BLaER1 treated with 17β-estradiol and CSF1 and Interleukin-3, amounts not matched to agents 10 nM and 100 nM (cell line): ENCODE data around the gene COX8C.
"Not testable (repeated sequence)": the region's sequence is repeated elsewhere in the genome, so short reads cannot be mapped to it uniquely, and the experiment has no call there.

Source experiments
- H3K27ac ChIP-seq, 11 experiments: shearing (Covaris generic); formaldehyde crosslinking; 2 replicates each; pipeline ENCODE4 v1.8.1; 2022
- H3K27me3 ChIP-seq, 11 experiments: shearing (Covaris generic); formaldehyde crosslinking; 2 replicates each; pipeline ENCODE4 v1.8.1; 2022
- H3K36me3 ChIP-seq, 11 experiments: shearing (Covaris generic); formaldehyde crosslinking; 2 replicates each; pipeline ENCODE4 v1.8.1; 2022
- H3K4me1 ChIP-seq, 10 experiments: shearing (Covaris generic); formaldehyde crosslinking; 2 replicates each; pipeline ENCODE4 v1.8.1; 2022
- H3K4me2 ChIP-seq, 11 experiments: shearing (Covaris generic); formaldehyde crosslinking; 2 replicates each; pipeline ENCODE4 v1.8.1; 2022
- H3K4me3 ChIP-seq, 10 experiments: shearing (Covaris generic); formaldehyde crosslinking; 2 replicates each; pipeline ENCODE4 v1.8.1; 2022
- H3K9ac ChIP-seq, 11 experiments: shearing (Covaris generic); formaldehyde crosslinking; 2 replicates each; pipeline ENCODE4 v1.8.1; 2022
- H3K9me3 ChIP-seq, 11 experiments: shearing (Covaris generic); formaldehyde crosslinking; replicated peaks in 1 of 11; 2 replicates each; pipeline ENCODE4 v1.8.1; 2022
- H4K20me1 ChIP-seq, 11 experiments: shearing (Covaris generic); formaldehyde crosslinking; 2 replicates each; pipeline ENCODE4 v1.8.1; 2022
- Cebpa-rat ChIP-seq, 11 experiments: shearing (Covaris generic); IDR thresholded peaks; 2 replicates each; pipeline ENCODE4 v1.8.1; 2022

Gene COX8C

GRCh38 chr14:93348292-93348691 lies 1.3 kb downstream of the COX8C start:
- peak overlapping the region in 5 of 11 experiments; percentile 58 to 76 (median 72); a peak in 8 of 22 replicates for H3K27ac ChIP-seq
- peak overlapping the region in 6 of 11 experiments; percentile 11 to 42 (median 32); a peak in 7 of 22 replicates for H3K4me2 ChIP-seq
- H3K36me3 ChIP-seq: peaks cover 0 to 7% (median 0%) of the 10 kb centered on the region in 11 experiments; a peak in 2 of 22 replicates
- no peak for TF ChIP-seq Cebpa-rat (IDR thresholded peaks at IDR 0.05)
- peaks cover 6 to 22% (median 13%) of the 10 kb centered on the region in 10 experiments; a peak in 17 of 20 replicates for H3K4me1 ChIP-seq
- H3K4me3 ChIP-seq: no peak overlapping the region
- H3K9ac ChIP-seq: no peak overlapping the region
- H3K9me3 ChIP-seq: peaks cover 26 to 56% (median 35%) of the 10 kb centered on the region in 11 experiments
- no peaks in the 10 kb centered on the region for H3K27me3 ChIP-seq
- no peaks in the 10 kb centered on the region for H4K20me1 ChIP-seq

- H3K4me1 ChIP-seq, H3K27me3 ChIP-seq, H3K27ac ChIP-seq, H3K4me3 ChIP-seq, H4K20me1 ChIP-seq, H3K36me3 ChIP-seq, H3K4me2 ChIP-seq, H3K9ac ChIP-seq: not testable (repeated sequence)
- H3K9me3 ChIP-seq: peaks cover 7 to 25% (median 18%) of the 10 kb centered on the region in 11 experiments; a peak in 21 of 22 replicates
Measured at GRCh38 chr14:93354873-93355272, 7.9 kb downstream of the COX8C start.

- peak overlapping the region in 9 of 11 experiments; percentile 20 to 72 (median 53); a peak in 14 of 22 replicates for H3K9ac ChIP-seq
- H3K4me1 ChIP-seq: peaks cover 19 to 29% (median 21%) of the 10 kb centered on the region in 10 experiments
- peak overlapping the region; percentile 61 to 85 (median 74) for H3K4me2 ChIP-seq
- H3K9me3 ChIP-seq: peaks cover 0 to 18% (median 5%) of the 10 kb centered on the region in 11 experiments; a peak in 15 of 22 replicates
- 0 out of 20 replicates have a peak overlapping the region, but pooled peaks of 1 of the 10 experiments have one; percentile 33 for H3K4me3 ChIP-seq
- TF ChIP-seq Cebpa-rat (IDR thresholded peaks at IDR 0.05): no peak
- H3K27me3 ChIP-seq: no peaks in the 10 kb centered on the region
- no peaks in the 10 kb centered on the region for H3K36me3 ChIP-seq
- H4K20me1 ChIP-seq: no peaks in the 10 kb centered on the region
- H3K27ac ChIP-seq: peak overlapping the region; percentile 3 to 85 (median 65); a peak in 18 of 22 replicates
Measured at GRCh38 chr14:93368996-93369712, 22.2 kb downstream of the COX8C start.

- H3K4me3 ChIP-seq: 0 out of 20 replicates have a peak overlapping the region, but pooled peaks of 1 of the 10 experiments have one; percentile 33
- peaks cover 0 to 22% (median 11%) of the 10 kb centered on the region in 11 experiments; a peak in 16 of 22 replicates for H3K9me3 ChIP-seq
- no peaks in the 10 kb centered on the region for H3K27me3 ChIP-seq
- H3K27ac ChIP-seq: peak overlapping the region; percentile 3 to 85 (median 65); a peak in 18 of 22 replicates
- peaks cover 19 to 29% (median 21%) of the 10 kb centered on the region in 10 experiments for H3K4me1 ChIP-seq
- no peaks in the 10 kb centered on the region for H3K36me3 ChIP-seq
- peak overlapping the region in 9 of 11 experiments; percentile 20 to 72 (median 53); a peak in 14 of 22 replicates for H3K9ac ChIP-seq
- no peak for TF ChIP-seq Cebpa-rat (IDR thresholded peaks at IDR 0.05)
- no peaks in the 10 kb centered on the region for H4K20me1 ChIP-seq
- H3K4me2 ChIP-seq: peak overlapping the region; percentile 61 to 85 (median 74)
Measured at GRCh38 chr14:93369713-93370266, 22.8 kb downstream of the COX8C start.

GRCh38 chr14:93375673-93376156 lies 28.7 kb downstream of the COX8C start:
- Histone ChIP-seq H3K4me3 (no peak overlapping the region), H3K4me1 (peaks cover 5 to 21% (median 7%) of the 10 kb centered on the region in 10 experiments; a peak in 17 of 20 replicates), H3K27ac (no peak overlapping the region), H4K20me1 (no peaks in the 10 kb centered on the region), H3K36me3 (no peaks in the 10 kb centered on the region), H3K9ac (no peak overlapping the region), H3K9me3 (peaks cover 0 to 27% (median 11%) of the 10 kb centered on the region in 11 experiments; a peak in 16 of 22 replicates), H3K27me3 (no peaks in the 10 kb centered on the region), H3K4me2 (peak overlapping the region; percentile 3 to 54 (median 22); a peak in 15 of 22 replicates)
- no peak for TF ChIP-seq Cebpa-rat (IDR thresholded peaks at IDR 0.05)

- H3K27me3 ChIP-seq: no peaks in the 10 kb centered on the region
- H3K4me3 ChIP-seq: no peak overlapping the region
- H3K9me3 ChIP-seq: peaks cover 0 to 15% (median 5%) of the 10 kb centered on the region in 11 experiments; a peak in 12 of 22 replicates
- H3K27ac ChIP-seq: no peak overlapping the region
- no peak overlapping the region for H3K9ac ChIP-seq
- H3K4me1 ChIP-seq: peaks cover 5 to 20% (median 7%) of the 10 kb centered on the region in 10 experiments; a peak in 17 of 20 replicates
- no peak overlapping the region for H3K4me2 ChIP-seq
- H3K36me3 ChIP-seq: no peaks in the 10 kb centered on the region
- no peaks in the 10 kb centered on the region for H4K20me1 ChIP-seq
- no peak for TF ChIP-seq Cebpa-rat (IDR thresholded peaks at IDR 0.05)
Measured at GRCh38 chr14:93379831-93380230, 32.8 kb downstream of the COX8C start.

- H3K36me3 ChIP-seq: no peaks in the 10 kb centered on the region
- no peaks in the 10 kb centered on the region for H4K20me1 ChIP-seq
- no peak overlapping the region for H3K4me3 ChIP-seq
- no peaks in the 10 kb centered on the region for H3K27me3 ChIP-seq
- no peak for TF ChIP-seq Cebpa-rat (IDR thresholded peaks at IDR 0.05)
- peaks cover 0 to 16% (median 4%) of the 10 kb centered on the region in 11 experiments; a peak in 9 of 22 replicates for H3K9me3 ChIP-seq
- no peak overlapping the region for H3K4me2 ChIP-seq
- H3K9ac ChIP-seq: no peak overlapping the region
- no peak overlapping the region for H3K27ac ChIP-seq
- peaks cover 0 to 11% (median 0%) of the 10 kb centered on the region in 10 experiments; a peak in 2 of 20 replicates for H3K4me1 ChIP-seq
Measured at GRCh38 chr14:93381644-93382043, 34.7 kb downstream of the COX8C start.

- H3K27ac ChIP-seq, H3K4me3 ChIP-seq, H3K4me2 ChIP-seq, H4K20me1 ChIP-seq, H3K36me3 ChIP-seq, H3K27me3 ChIP-seq, H3K9ac ChIP-seq: not testable (repeated sequence)
- Histone ChIP-seq H3K4me1 (peaks cover 0 to 11% (median 0%) of the 10 kb centered on the region in 10 experiments; a peak in 2 of 20 replicates), H3K9me3 (peaks cover 0 to 16% (median 4%) of the 10 kb centered on the region in 11 experiments; a peak in 9 of 22 replicates)
Measured at GRCh38 chr14:93384256-93384655, 37.3 kb downstream of the COX8C start.

- peak overlapping the region in 5 of 11 experiments; percentile 5 to 57 (median 36); a peak in 7 of 22 replicates for H3K27ac ChIP-seq
- no peaks in the 10 kb centered on the region for H3K27me3 ChIP-seq
- peaks cover 0 to 14% (median 2%) of the 10 kb centered on the region in 10 experiments; a peak in 7 of 20 replicates for H3K4me1 ChIP-seq
- no peak overlapping the region for H3K4me3 ChIP-seq
- H3K9me3 ChIP-seq: peaks cover 20 to 41% (median 28%) of the 10 kb centered on the region in 11 experiments
- H3K4me2 ChIP-seq: peak overlapping the region in 3 of 11 experiments; percentile 33 to 44 (median 36); a peak in 4 of 22 replicates
- no peaks in the 10 kb centered on the region for H4K20me1 ChIP-seq
- H3K9ac ChIP-seq: no peak overlapping the region
- no peak for TF ChIP-seq Cebpa-rat (IDR thresholded peaks at IDR 0.05)
- no peaks in the 10 kb centered on the region for H3K36me3 ChIP-seq
Measured at GRCh38 chr14:93395231-93395630, 48.2 kb downstream of the COX8C start.
